ENCODE measurements around the gene SLC66A3.

Gene SLC66A3

DNA sequence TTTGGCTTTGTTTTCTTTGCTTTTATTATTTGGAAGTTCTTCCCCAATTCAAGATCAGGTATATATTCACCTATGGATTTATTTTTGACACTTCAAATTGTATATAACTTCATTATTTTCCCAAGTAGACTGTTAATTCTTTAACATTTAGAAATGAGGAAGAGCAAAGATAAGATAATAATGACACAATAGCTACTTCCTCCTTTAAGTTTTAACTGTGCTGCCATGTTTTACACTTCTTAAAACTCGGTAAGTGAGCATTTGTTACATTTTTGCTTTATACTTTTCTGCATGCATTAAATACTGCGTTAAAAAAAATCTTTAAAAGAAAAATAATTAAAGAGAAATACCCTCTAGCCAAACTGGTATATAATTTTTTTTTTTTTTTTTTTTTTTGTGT, 32.5 kb downstream of the SLC66A3 start:
- Histone ChIP-seq H3K36me3 (ENCODE audit: low read length) (peaks cover 29% of the 10 kb centered on the region), H3K27me3 (ENCODE audit: low read length) (no peaks in the 10 kb centered on the region), H3K9me2 (replicated peaks; ENCODE audit: insufficient read depth, low read length) (no peaks in the 10 kb centered on the region), H3F3A (ENCODE audit: insufficient read depth) (peaks cover 3% of the 10 kb centered on the region; the same call in 1 of the 2 replicates), H3K79me2 (ENCODE audit: insufficient read depth, low read length) (no peaks in the 10 kb centered on the region), H2AFZ (ENCODE audit: low read depth, low read length, severe bottlenecking) (no peak overlapping the region), H4K20me1 (ENCODE audit: low read depth, low read length) (no peaks in the 10 kb centered on the region), H3K4me3 (ENCODE audit: insufficient read depth, low read length, poor library complexity, severe bottlenecking) (no peak overlapping the region), H3K9me3 (ENCODE audit: insufficient read depth, low read length) (no peaks in the 10 kb centered on the region), H3K4me2 (ENCODE audit: low read depth, low read length, poor library complexity, severe bottlenecking) (no peak overlapping the region), H3K9ac (ENCODE audit: low read length) (no peak overlapping the region), H3K27ac (ENCODE audit: low read depth, low read length) (no peak overlapping the region)
- no peak for TF ChIP-seq CTCF (IDR thresholded peaks at IDR 0.05; ENCODE audit: insufficient read depth, low read length, poor library complexity, severe bottlenecking)
- no peak for TF ChIP-seq EZH2phosphoT487 (conservative IDR thresholded peaks at IDR 0.05; ENCODE audit: low read length)

- Histone ChIP-seq H3F3A (ENCODE audit: insufficient read depth) (peaks cover 11% of the 10 kb centered on the region; the same call in 1 of the 2 replicates), H3K4me3 (ENCODE audit: insufficient read depth, low read length, poor library complexity, severe bottlenecking) (no peak overlapping the region), H3K9me2 (replicated peaks; ENCODE audit: insufficient read depth, low read length) (no peaks in the 10 kb centered on the region), H3K9ac (ENCODE audit: low read length) (no peak overlapping the region), H3K27ac (ENCODE audit: low read depth, low read length) (no peak overlapping the region), H3K79me2 (ENCODE audit: insufficient read depth, low read length) (no peaks in the 10 kb centered on the region), H3K9me3 (ENCODE audit: insufficient read depth, low read length) (no peaks in the 10 kb centered on the region), H3K27me3 (ENCODE audit: low read length) (no peaks in the 10 kb centered on the region), H3K4me2 (ENCODE audit: low read depth, low read length, poor library complexity, severe bottlenecking) (no peak overlapping the region), H2AFZ (ENCODE audit: low read depth, low read length, severe bottlenecking) (no peak overlapping the region), H4K20me1 (ENCODE audit: low read depth, low read length) (no peaks in the 10 kb centered on the region), H3K36me3 (ENCODE audit: low read length) (peaks cover 58% of the 10 kb centered on the region)
- TF ChIP-seq CTCF (IDR thresholded peaks at IDR 0.05; ENCODE audit: insufficient read depth, low read length, poor library complexity, severe bottlenecking): no peak
These were observed 41.0 kb downstream of the SLC66A3 start for GRCh38 chr2:11196246-11196645.

- H3K79me2 ChIP-seq (ENCODE audit: insufficient read depth, low read length): no peaks in the 10 kb centered on the region
- H3K9me2 ChIP-seq (replicated peaks; ENCODE audit: insufficient read depth, low read length): no peaks in the 10 kb centered on the region
- no peak overlapping the region for H3K27ac ChIP-seq (ENCODE audit: low read depth, low read length)
- H3K4me3 ChIP-seq (ENCODE audit: insufficient read depth, low read length, poor library complexity, severe bottlenecking): no peak overlapping the region
- TF ChIP-seq CTCF (IDR thresholded peaks at IDR 0.05; ENCODE audit: insufficient read depth, low read length, poor library complexity, severe bottlenecking): no peak
- no peak for TF ChIP-seq EZH2phosphoT487 (conservative IDR thresholded peaks at IDR 0.05; ENCODE audit: low read length)
- no peaks in the 10 kb centered on the region for H4K20me1 ChIP-seq (ENCODE audit: low read depth, low read length)
- peaks cover 51% of the 10 kb centered on the region for H3K36me3 ChIP-seq (ENCODE audit: low read length)
- 0 out of 2 replicates have a peak, but pooled peaks cover 7% of the 10 kb centered on the region for H3F3A ChIP-seq (ENCODE audit: insufficient read depth)
- H3K27me3 ChIP-seq (ENCODE audit: low read length): no peaks in the 10 kb centered on the region
- no peak overlapping the region for H3K4me2 ChIP-seq (ENCODE audit: low read depth, low read length, poor library complexity, severe bottlenecking)
- H2AFZ ChIP-seq (ENCODE audit: low read depth, low read length, severe bottlenecking): no peak overlapping the region
- H3K9ac ChIP-seq (ENCODE audit: low read length): no peak overlapping the region
- no peaks in the 10 kb centered on the region for H3K9me3 ChIP-seq (ENCODE audit: insufficient read depth, low read length)
These were observed 45.4 kb downstream of the SLC66A3 start for GRCh38 chr2:11200651-11201050.

Measured in SU-DHL-6 (cell line).